GM23248 (cell line): ENCODE measurements around the gene TCF4.

Experiments
- EZH2 ChIP-seq: fragments of 200-600 bp; sonication (generic); IDR thresholded peaks from 2 replicates; pipeline ENCODE4 v1.6.1; 2018; ENCODE audit warnings: antibody characterized with exemption, mild to moderate bottlenecking; ENCODE audit not compliant: insufficient read depth, poor library complexity, severe bottlenecking
- EZH2phosphoT487 ChIP-seq: fragments of 200-600 bp; sonication (generic); IDR thresholded peaks from 2 replicates; pipeline ENCODE4 v1.6.1; 2018; ENCODE audit warnings: antibody characterized with exemption, moderate library complexity, mild to moderate bottlenecking, low read depth; ENCODE audit not compliant: insufficient read depth

GRCh38 chr18:55405893-55406406, 182.0 kb downstream of the TCF4 start:
- no peak for TF ChIP-seq EZH2
- no peak for TF ChIP-seq EZH2phosphoT487
